ENCODE measurements around the gene FKBP3.

GRCh38 chr14:45096218-45096617 is 38.1 kb downstream of the FKBP3 start:
- no peak for TF ChIP-seq CTCF (IDR thresholded peaks at IDR 0.05 in 8 of 11, conservative IDR thresholded peaks at IDR 0.05 in 3 of 11)
- TF ChIP-seq POLR2A (IDR thresholded peaks at IDR 0.05) = no peak
- TF ChIP-seq POLR2AphosphoS5 (IDR thresholded peaks at IDR 0.05) = no peak

Data from spleen (tissue), 7 donors.